Ascending aorta (tissue), 2 donors: Measurements from ENCODE around the gene PLA2G6. TPM values are rescaled to one million over a fixed set of nuclear protein-coding genes. Genes with fewer than 3 reads are reported as not detected.
"Not testable (repeated sequence)": the region's sequence is repeated elsewhere in the genome, so short reads cannot be mapped to it uniquely, and the experiment has no call there.

ENCODE experiments used
- DNase-seq, 2 donors: peaks; one replicate each; pipeline ENCODE4 v3.0.0-alpha.2; 2019; ENCODE audit warnings: low spot score in 2 of 2
- H3K27ac ChIP-seq, 2 donors: fragments of 200-600 bp; sonication (generic); one replicate each; pipeline ENCODE4 v1.5.1; 2016 to 2017; ENCODE audit warnings: mild to moderate bottlenecking in 1 of 2
- H3K27me3 ChIP-seq: fragments of 200-600 bp; sonication (generic); one replicate; pipeline ENCODE4 v1.5.1; 2017
- H3K36me3 ChIP-seq, 2 donors: fragments of 200-600 bp; sonication (generic); one replicate each; pipeline ENCODE4 v1.5.1; 2016
- H3K4me1 ChIP-seq, 2 donors: fragments of 200-600 bp; sonication (generic); one replicate each; pipeline ENCODE4 v1.5.1; 2016 to 2017; ENCODE audit warnings: mild to moderate bottlenecking in 1 of 2
- H3K4me3 ChIP-seq, 2 donors: fragments of 200-600 bp; sonication (generic); one replicate each; pipeline ENCODE4 v1.5.1; 2016 to 2017; ENCODE audit warnings: mild to moderate bottlenecking in 1 of 2
- H3K9me3 ChIP-seq, 2 donors: fragments of 200-600 bp; sonication (generic); one replicate each; pipeline ENCODE4 v1.5.1; 2016
- CTCF ChIP-seq, 3 experiments: fragments of 200-600 bp in 2 of 3; fragments of 450-650 bp in 1 of 3; sonication (generic) in 2 of 3; IDR thresholded peaks; one replicate each; pipeline ENCODE4 v1.5.1; 2016 to 2019; ENCODE audit warnings: antibody characterized with exemption in 3 of 3, mild to moderate bottlenecking in 1 of 3, moderate library complexity in 1 of 3
- intact Hi-C: fragments of 100-400 bp; cut with DNase I; formaldehyde crosslinking; loops from one replicate; pipeline ENCODE4 v1.15.1; 2023
- total RNA-seq: library from RNA; depleted of rRNA; stranded (reverse); fragments of >200 nt; gene quantifications from one replicate; pipeline ENCODE4 v1.1.0, GENCODE V29; 2016

The PLA2G6 gene
- total RNA-seq, 1 donor from 2014 or later = 79.5 TPM

GRCh38 chr22:38164551-38164918, 17.1 kb downstream of the PLA2G6 start:
- H3K4me3 ChIP-seq = no peak overlapping the region
- TF ChIP-seq CTCF (IDR thresholded peaks at IDR 0.05) = no peak
- H3K4me1 ChIP-seq = peaks cover 4 to 7% of the 10 kb centered on the region in 2 donors
- no peak overlapping the region for H3K27ac ChIP-seq
- no peaks in the 10 kb centered on the region for H3K36me3 ChIP-seq
- intact Hi-C loops = no loop called here
- H3K9me3 ChIP-seq = no peaks in the 10 kb centered on the region
- DNase-seq = no peak
- H3K27me3 ChIP-seq = no peaks in the 10 kb centered on the region

DNA sequence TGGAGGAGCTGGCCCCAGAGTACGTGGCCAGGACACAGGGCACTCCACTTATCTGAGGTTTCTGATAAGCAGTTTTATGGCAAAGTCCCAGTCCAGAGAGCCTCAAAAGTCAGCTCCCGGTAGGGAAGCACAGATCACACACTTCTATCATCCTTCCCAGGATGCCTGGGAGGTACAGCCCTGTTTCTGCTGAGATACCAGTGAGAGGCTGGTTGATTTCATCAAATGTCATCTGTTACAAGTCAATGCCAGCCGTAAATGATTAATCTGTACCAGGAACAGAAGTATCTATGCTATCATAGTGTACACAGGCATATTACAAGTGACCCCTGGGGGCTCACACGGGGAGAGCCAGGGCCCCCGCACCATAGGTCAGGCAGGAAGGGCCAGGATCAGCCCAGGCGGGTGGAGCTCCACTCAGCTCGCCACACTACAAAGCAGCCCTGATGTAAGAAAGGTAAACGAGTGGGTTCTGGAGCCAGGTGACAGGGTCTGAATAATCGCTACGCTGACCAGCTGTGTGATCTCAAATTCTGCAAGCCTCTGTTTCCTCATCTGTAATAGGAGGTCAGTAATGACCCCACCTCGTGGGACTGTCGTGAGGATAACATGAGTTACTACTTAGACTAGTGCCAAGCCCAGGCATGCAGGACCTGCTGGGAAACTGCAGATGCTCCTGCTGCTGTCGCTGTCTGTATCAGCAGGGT, 17.6 kb downstream of the PLA2G6 start:
- H3K36me3 ChIP-seq = no peaks in the 10 kb centered on the region

DNA sequence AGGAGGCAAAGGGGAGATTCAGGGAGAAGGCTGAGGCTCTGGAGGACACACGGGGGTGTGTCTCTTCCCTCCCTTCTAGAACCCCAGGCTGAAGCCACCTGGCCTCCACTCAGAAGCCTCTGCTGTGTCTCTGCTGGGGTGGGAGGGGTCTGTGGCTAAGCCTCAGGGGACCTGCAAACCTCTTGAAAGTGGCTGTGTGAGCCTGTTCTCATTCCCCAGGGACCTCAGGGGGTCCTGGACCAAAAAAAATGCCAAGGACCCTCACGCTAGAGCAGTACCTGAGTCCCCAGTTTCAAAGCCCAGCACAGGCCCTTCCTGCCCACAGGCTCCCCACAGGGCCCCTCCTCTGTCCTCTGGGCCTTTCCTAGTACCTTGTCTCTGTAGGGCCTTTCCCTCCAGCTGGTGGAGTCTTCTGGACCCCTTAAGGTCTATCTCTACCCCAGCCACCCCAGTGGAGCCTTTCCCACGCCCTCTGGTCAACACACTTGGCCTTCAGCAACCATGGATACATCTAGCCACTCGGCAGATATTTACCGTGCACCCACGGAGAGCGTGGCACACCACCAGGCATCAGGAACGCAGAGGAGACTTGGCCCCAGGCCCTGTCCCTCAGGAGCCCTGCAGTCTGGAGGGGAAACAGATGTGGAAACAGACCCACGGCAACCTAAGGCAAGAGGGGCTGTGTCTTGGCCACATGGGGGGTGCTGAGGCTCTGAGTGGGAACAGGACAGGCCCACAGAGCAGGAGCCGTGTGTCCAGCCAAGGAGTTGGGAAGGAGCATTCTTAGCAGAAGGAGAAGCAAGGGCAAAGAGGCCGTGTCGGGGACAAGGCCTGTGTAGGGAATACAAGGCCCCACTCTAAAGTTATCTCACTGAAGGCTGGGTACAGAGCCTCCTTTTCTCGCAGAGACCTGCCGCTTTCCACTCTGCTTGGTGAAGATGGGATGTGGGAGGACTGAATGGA, 18.5 kb downstream of the PLA2G6 start:
- Histone ChIP-seq H3K4me1 (peaks cover 2 to 4% of the 10 kb centered on the region in 2 donors), H3K36me3 (no peaks in the 10 kb centered on the region), H3K27me3 (no peaks in the 10 kb centered on the region), H3K27ac (no peak overlapping the region), H3K4me3 (no peak overlapping the region), H3K9me3 (no peaks in the 10 kb centered on the region)
- intact Hi-C loops = no loop called here
- DNase-seq = no peak
- TF ChIP-seq CTCF (IDR thresholded peaks at IDR 0.05) = no peak

More for the DNA sequence above, 17.6 kb downstream of the PLA2G6 start:
- H3K27ac ChIP-seq = no peak overlapping the region
- DNase-seq = no peak
- peaks cover 4 to 7% of the 10 kb centered on the region in 2 donors for H3K4me1 ChIP-seq
- no peaks in the 10 kb centered on the region for H3K27me3 ChIP-seq
- intact Hi-C loops = no loop called here
- no peak overlapping the region for H3K4me3 ChIP-seq
- H3K9me3 ChIP-seq = no peaks in the 10 kb centered on the region
- no peak for TF ChIP-seq CTCF (IDR thresholded peaks at IDR 0.05)

DNA sequence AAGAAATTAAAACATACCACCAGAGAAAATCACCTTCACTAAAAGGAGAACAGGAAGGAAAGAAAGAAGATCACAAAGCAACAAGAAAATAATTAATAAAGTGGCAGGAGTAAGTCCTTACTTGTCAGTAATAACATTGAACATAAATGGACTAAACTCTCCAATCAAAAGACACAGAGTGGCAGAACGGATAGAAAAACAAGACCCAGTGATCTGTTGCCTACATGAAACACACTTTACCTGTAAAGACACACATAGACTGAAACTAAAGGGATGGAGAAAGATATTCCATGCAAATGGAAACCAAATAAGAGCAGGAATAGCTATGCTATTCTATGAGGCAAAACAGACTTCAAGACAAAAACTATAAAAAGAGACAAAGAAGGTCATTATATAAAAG, 25.9 kb downstream of the PLA2G6 start:
- H3K4me3 ChIP-seq = no peak overlapping the region
- TF ChIP-seq CTCF (IDR thresholded peaks at IDR 0.05) = no peak
- H3K9me3 ChIP-seq = no peaks in the 10 kb centered on the region
- DNase-seq = no peak
- no peaks in the 10 kb centered on the region for H3K36me3 ChIP-seq
- no peaks in the 10 kb centered on the region for H3K4me1 ChIP-seq
- H3K27ac ChIP-seq = no peak overlapping the region
- intact Hi-C loops = no loop called here
- no peaks in the 10 kb centered on the region for H3K27me3 ChIP-seq

DNA sequence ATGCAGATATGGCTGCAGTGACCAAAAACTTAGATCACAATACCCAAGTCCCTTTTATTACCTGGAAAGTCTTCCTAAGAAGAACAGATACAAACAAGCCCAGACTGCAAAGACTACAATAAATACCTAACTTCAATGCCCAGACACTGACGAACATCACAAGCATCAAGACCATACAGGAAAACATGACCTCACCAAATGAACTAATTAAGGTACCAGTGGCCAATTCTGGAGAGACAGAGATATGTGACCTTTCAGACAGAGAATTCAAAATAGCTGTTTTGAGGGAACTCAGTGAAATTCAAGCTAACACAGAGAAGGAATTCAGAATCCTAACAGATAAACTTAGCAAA, 27.1 kb downstream of the PLA2G6 start:
- not testable (repeated sequence) for H3K4me1 ChIP-seq, H3K27ac ChIP-seq, DNase-seq, H3K27me3 ChIP-seq, H3K9me3 ChIP-seq, H3K4me3 ChIP-seq, H3K36me3 ChIP-seq
- intact Hi-C loops = loop anchor here (5.0 kb wide), 1 partner anchor 102 kb away; no protein-coding TSS in a partner anchor
